SH-SY5Y (cell line): Measurements from ENCODE around the gene SLC30A5.

ENCODE experiments used
- GATA2 ChIP-seq: IDR thresholded peaks from 2 replicates; pipeline ENCODE4 v1.6.1; 2011; ENCODE audit warnings: mild to moderate bottlenecking, low read depth, low read length
- GATA3 ChIP-seq: IDR thresholded peaks from 2 replicates; pipeline ENCODE4 v1.6.1; 2011; ENCODE audit warnings: low read depth, mild to moderate bottlenecking, low read length, moderate library complexity

DNA sequence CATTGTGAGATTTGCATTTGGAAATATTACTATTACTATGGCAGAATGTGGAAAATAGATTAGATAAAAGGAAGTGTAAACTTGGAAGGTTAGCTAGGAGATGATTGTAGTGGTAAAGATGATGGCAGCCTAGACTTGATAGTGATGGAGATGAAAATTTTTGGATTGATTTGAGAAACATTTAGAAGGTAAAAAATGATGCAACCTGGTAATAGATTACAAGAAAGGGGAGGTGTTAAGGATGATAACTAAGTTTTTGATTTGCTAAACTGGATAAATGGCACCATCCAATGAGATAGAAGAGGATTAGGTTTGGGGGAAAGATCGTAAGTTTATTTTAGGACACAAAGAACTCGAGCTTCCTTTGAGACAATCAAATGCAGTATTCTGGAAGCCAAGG is 8.9 kb upstream of the SLC30A5 start:
- TF ChIP-seq GATA3 (no peak), GATA2 (no peak)
